GM21423 (cell line): ENCODE measurements around the gene SLC30A4.

Experiments used
- ATAC-seq: cut with Tn5 transposase; IDR thresholded peaks from one replicate; pipeline ENCODE4 v1.9.1; 2021; ENCODE audit warnings: mild to moderate bottlenecking, moderate library complexity; ENCODE audit not compliant: unreplicated experiment

Gene SLC30A4

DNA sequence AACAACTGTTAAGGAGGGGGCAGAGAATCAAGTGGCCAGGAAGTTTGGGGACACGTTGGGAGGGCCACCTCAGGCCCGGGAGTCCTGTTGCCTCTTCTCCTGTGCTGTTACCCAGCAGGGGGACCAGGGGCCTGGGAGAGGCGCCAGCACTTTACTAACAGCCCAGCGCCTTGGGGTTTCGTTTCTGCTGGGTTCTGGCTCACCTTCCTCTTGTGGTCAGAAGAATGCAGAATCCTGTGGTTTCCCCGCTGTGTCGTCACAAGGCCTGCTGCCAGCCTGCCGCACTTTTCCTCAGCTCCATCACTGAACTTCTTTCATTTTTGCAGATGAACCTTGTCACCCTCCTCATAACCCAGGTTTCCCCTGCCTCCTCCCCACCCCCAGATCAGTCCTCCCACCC is 67.7 kb downstream of the SLC30A4 start:
- peak; percentile 71 for ATAC-seq

DNA sequence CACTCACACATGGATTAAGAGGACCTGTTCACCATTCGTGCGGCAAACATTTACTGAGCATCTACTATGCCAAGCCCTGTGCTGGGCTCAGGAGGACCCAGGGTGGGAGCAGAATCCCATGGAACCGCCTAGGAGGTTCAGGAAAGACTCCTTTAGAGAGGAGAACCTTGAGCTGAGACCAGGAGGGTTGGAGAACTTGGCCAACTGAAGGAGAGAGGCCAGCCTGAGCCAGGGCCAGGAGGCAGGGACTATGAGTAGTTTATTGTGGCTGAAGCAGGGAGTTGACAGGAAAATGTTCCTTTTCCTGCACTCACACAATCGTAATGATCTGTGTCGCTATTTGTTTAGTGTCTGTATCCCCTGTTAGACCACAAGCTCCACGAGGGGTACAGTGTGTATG is 71.3 kb downstream of the SLC30A4 start:
- no peak for ATAC-seq

DNA sequence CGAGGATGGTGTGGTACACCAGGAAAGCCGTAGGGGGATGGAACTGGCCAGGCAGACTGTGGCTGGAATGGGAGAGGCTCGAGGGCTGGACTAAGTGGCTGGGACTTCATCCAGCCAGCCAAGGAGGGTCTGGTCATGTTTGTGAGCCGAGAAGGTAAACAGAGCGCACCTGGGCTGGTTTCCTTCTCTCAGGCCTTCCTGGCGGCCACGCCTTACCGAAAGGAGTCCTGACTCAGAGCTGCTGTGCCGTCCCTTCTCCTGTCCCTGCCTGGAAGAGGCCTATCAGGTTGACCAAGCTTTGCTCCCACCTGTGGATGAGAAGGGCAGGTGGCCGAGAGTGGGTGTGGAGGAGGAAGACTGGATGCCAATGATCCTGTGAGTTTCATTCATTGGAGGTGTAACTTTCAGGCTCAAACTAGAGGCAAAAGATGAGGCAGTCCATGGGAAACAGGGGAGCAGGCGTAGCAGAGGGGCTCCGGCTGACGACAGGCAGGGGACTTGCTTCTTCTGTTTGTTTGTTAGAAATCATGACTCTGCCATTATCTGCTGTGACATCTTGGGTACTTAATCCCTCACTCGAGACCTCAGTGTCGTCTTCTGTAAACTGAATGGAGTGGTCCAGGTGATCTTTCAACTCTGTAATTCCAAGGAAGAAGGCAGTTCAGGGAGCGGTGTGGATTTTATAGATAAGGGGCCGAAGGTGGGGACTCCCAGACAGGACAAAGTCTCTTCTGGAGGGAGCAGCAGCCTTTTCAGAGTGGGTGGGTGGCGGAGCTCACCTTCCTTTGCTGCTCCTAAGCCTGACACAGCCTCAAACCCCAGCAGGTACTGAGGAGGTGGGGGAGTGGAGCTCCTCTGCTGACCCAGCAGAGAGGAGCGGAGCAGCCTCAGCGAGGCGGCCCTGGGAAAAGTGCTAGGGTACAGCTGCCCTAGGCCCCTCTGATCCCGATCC is 72.4 kb downstream of the SLC30A4 start:
- ATAC-seq = no peak

DNA sequence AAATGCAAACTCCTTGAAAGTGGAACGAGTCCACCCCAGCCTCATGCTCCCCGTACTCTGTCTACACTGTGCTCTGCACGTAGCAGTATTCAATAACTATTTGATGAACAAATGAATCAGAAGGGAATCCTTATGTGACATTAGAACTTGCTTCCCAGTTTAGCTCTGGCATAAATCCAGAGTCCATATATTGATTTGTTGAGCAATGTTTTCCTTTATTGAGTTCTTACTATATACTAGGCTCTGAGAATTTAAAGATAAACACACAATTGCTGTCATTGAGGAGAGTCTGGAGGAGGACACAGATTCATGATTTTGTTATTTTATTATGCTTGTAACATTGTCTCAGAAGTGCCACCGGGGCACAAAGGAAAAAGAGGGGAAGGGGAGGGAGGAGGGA is 73.2 kb downstream of the SLC30A4 start:
- no peak for ATAC-seq

DNA sequence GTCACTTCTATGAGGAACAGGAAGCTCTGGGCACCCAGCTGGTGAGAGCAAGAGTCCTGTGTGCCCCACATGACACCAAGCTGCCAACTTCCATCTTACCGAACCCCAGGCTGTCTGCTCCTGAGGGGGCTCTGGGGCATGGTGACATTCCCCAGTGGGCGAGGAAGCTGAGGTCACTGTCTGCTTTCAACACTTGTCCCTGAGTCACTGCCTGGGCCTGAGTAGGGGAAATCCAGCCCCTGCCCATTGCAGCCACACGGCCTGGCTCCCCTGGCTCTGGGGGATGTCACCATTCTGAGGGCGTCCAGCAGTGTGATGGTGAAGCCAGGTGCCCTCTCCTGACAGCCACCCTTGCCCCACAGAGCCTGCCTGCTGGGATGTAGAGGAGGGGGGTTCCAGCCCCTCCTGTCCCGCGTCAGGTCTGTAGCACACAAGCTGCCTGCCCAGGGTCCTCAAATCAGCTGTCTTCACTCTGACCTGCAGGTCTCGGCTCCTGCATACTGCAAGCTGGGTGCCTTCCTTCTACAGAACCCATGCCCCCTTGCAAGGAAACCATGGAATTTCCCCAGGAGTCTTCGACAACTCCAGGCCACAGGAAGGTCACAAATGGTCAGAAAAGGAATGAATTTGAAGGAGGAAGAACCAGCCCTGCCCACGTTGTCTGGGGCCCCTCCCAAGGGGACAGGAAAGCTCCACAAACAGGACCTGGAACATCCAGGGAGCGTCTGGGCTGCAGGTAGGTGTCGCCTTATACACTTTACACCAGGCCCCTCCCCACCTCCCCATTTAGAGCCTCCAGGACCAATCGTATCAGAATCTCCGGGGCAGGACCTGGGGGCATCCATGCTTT is 74.3 kb downstream of the SLC30A4 start:
- no peak for ATAC-seq

DNA sequence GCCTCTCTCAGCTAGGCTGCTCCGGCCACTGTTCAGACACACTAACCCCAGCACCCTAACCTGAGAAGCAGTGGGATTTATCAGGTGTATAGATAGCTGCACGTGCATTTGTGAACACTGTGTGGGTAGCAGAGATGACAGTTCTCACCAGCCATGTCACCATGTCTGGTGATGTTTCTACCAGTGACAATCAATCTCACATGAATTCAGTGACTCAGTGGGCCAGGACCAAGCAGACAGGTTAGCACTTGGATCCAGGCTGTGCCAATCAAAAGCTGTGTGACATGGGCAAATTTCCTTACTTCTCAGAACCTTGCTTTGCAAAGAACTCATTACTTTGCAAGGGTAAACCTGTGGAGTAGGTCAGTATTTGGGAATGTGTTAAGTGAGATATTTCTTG is 78.9 kb downstream of the SLC30A4 start:
- ATAC-seq = no peak

DNA sequence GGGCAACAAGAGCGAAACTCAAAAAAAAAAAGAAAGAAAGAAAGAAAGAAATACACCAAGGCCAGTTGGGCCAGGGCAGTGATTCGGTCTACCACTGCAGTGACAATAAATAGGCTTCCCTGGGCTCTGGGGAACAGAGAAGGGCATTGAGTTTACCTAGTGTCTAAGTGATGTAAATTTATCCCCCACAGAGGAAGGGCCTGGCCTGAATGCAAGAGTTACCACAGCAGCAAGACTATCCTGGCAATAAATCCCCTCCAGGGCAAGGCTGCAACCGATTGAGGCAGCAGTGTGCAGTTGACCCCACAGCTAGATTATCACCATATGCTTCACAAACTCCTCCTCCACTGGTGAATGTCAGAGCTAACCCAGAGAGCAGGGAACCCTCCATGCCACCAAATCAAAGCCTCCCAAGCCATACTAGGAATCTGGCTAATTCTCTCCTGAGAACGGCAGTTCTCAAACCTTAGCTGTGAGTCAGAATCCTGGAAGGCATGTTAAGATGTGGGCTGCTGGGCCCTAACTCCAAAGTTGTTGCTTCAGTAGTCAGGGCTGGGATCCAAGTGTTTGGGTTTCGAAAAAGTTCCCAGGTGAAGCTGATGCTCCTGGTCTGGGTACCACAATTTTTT is 79.9 kb downstream of the SLC30A4 start:
- no peak for ATAC-seq

DNA sequence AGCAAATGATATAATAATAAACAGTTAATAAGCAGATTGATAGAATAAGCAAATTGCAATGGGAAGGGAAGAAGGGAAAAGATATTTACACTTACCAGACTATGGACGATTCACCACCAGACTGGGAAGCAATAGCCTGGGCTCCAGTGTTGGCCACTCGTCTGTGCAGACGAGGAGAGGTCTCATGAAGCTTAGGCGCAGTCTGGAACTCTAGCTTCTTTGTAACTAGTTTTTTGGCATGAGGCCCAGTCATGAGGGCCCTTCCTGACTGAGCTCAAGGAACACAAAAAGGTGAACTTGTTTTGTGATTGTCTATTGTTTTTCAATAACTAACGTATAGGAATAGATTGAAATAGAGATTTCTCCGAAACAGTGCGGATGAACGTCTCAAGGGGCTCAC is 80.9 kb downstream of the SLC30A4 start:
- ATAC-seq = no peak

DNA sequence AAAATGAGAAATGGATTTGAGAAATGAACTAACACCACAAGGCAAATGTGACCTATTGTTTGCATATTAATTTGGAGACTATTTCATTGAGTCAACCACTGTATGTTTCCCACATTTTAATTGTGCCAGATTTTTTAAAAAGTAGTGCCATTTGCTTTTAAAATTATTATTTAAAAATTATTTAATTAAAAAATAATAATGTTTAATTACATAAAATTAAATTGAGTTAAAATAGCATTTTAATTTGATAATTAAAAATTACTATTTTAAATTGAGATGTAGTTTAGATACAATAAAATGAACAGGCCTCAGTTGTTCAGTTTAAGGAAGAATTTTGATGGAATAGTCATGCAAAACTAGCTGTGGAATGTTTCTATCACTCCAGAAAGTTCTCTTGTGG is 81.5 kb downstream of the SLC30A4 start:
- no peak for ATAC-seq

DNA sequence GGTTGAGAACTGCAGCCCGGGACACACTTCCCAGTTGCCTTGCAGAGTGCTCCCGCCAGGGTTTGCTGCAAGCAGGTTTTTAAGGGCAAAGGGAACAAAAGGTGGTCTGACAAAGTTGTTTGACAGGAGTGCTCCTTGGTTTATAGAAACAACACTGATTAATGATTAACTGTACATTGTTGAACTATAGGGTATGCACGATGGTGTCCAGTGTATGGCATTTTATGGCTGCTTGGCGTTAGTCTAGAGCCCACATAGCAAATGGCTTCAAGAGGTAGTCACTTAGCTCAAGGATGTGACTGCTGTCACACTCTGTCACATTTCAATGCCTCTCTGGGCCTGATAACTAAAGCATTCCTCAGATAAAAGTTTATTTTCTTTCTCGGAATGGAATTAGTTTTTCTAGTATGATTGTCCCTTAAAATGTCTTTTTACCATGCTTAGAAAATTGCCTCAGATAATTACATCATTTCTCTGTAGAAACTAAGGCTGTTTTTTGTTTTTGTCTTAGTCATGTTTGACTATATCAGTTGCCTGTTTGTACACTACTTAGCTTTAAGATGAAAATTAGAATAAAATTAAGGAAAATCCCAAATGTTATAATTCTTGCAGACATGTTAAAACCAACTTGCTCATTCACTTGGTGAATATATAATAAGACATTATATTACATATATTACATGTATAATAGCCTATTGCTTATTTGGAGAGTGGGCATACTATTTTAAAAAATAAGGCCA is 82.9 kb downstream of the SLC30A4 start:
- ATAC-seq = no peak

DNA sequence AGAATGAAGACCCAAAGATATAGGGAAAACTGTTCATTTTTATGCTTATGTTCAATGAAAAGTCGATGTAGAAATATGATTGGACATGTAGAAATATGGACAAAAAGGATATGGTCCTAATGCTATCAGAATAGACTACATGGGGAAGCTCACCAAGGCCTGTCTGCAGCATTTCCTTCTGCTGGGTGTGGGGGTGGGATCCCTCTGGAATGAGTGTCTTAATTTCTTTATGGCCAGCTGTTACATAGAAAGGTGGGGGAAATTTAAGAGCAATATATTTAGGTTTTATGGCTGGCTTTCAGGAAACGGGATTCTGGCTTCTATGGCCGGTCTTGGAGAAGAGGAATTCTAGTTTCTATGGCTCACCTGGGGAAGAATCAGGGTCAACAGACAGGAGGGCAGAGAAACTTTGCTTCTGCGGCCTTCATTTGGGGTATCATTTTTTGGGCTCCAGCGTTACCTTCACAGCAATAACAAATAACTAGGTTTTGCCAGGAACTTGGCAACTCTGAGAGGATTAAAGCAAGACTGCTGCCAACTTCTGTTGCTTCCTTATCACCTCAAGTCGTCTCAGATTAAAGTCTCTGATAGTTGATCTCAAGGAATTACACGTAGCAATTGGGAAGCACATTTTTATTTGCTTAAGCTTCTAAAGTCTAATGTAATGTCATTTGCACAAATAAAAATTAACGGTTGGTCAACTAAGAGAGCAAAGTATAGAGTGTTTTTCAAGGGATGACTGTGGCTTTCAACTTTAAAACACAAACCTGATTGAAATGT is 87.2 kb downstream of the SLC30A4 start:
- no peak for ATAC-seq

DNA sequence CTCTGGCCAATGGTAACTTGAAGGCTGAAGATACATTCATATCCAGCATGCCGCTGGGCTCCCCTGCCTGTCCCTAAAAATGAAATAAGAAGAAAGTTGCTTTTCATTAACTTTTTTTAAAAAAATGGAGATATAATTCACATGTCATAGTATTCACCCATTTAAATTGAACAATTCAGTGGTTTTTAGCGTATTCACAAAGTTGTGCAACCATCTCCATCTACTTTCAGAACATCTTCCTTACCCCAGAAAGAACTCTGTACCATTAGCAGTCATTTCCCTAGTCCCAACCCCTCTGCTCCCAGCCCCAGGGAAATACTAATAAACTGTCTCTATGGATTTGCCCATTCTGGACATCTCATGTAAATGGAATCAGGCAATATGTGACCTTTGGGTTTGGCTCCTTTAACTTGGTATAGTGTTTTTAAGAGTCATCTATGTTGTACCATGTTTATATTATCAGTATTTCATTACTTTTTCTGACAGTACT is 88.4 kb downstream of the SLC30A4 start:
- ATAC-seq = no peak

DNA sequence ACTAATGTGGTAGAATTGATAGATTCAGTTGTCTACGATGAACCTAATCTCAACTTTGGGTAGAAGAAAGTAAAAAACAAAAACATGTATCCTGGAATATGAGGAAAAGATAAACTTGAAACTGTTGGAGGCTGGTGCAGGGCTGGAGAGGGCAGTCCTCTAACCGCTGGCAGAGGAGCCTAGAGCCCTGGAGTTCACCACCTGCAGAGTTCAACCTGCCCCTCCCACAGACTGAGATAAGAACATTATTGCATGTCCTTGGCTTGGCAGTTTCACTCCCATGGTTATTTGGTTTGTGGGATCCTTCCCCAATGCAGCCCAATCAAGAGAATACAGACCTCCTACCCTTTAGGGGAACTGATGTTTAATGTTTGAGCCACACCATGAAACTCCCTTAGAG is 91.0 kb downstream of the SLC30A4 start:
- ATAC-seq = no peak

DNA sequence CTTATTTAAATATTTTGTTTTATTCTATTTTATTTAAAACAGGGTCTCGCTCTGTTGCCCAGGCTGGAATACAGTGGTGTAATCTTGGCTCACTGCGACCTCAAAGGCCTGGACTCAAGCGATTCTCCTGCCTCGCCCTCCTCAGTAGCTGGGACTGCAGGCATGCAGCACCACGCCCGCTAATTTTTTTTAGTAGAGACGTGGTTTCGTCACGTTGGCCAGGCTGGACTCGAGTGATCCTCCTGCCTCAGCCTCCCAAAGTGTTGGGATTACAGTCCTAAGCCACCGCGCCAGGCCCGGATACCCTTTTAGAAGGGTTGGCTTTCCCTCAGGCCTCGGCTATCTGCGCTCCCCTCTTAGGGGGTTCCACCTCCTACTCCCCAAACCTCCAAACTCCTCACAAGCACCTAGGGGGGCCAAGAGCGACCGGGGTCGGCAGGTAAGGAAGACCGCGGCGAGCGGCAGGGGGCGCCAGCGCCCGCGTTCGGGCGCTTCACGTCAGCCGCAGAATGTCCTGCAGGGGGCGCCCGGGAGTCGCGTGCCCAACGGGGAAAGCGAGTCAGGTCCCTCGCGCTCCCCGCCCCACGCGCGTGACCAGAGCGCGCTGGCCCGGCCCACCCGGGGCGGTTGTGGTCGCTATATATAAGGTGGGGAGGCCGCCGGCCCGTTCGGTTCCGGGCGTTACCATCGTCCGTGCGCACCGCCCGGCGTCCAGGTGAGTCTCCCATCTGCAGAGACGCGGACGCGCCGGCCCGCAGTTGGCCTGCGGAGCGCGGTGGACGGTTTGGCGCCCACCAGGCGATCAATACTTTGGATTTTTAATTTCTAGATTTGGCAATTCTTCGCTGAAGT is 92.4 kb downstream of the SLC30A4 start:
- ATAC-seq = peak; percentile 74
